Tibial nerve (tissue), 4 donors: ENCODE measurements around the gene SWSAP1. TPM values are rescaled to one million over a fixed set of nuclear protein-coding genes. Genes with fewer than 3 reads are reported as not detected.
A peak's percentile ranks its signal among the peaks of the same experiment; 100 is the strongest.
"Not testable (repeated sequence)": the region's sequence is repeated elsewhere in the genome, so short reads cannot be mapped to it uniquely, and the experiment has no call there.

Experiments
- DNase-seq, 2 donors: peaks; one replicate each; pipeline ENCODE4 v3.0.0-alpha.2; 2019; ENCODE audit warnings: low spot score in 2 of 2
- H3K27ac ChIP-seq, 4 donors: fragments of 200-600 bp; sonication (generic) in 3 of 4; one replicate each; pipeline ENCODE4 v1.5.1; 2017 to 2019; ENCODE audit warnings: mild to moderate bottlenecking in 1 of 4
- H3K27me3 ChIP-seq, 2 donors: fragments of 200-600 bp; sonication (generic) in 1 of 2; one replicate each; pipeline versions ENCODE4 v1.5.1 to v1.6.0; 2017 to 2019
- H3K36me3 ChIP-seq, 3 donors: fragments of 200-600 bp; sonication (generic); one replicate each; pipeline ENCODE4 v1.5.1; 2018 to 2019
- H3K4me1 ChIP-seq, 4 donors: fragments of 200-600 bp; sonication (generic) in 3 of 4; one replicate each; pipeline ENCODE4 v1.5.1; 2017 to 2019
- H3K4me3 ChIP-seq, 4 donors: fragments of 200-600 bp; sonication (generic) in 3 of 4; one replicate each; pipeline ENCODE4 v1.5.1; 2017 to 2019; ENCODE audit warnings: mild to moderate bottlenecking in 1 of 4, moderate library complexity in 1 of 4
- H3K9me3 ChIP-seq, 4 donors: fragments of 200-600 bp; sonication (generic) in 3 of 4; one replicate each; pipeline ENCODE4 v1.5.1; 2017 to 2019
- CTCF ChIP-seq, 5 experiments: fragments of 200-600 bp in 3 of 5; fragments of 450-650 bp in 2 of 5; sonication (generic) in 3 of 5; IDR thresholded peaks; one replicate each; pipeline ENCODE4 v1.5.1; 2016 to 2019; ENCODE audit warnings: antibody characterized with exemption in 5 of 5, mild to moderate bottlenecking in 3 of 5, moderate library complexity in 2 of 5
- EP300 ChIP-seq, 2 donors: sonication (generic); formaldehyde crosslinking; IDR thresholded peaks; one replicate each; pipeline ENCODE4 v1.6.1; 2017; ENCODE audit warnings: antibody characterized with exemption in 2 of 2, mild to moderate bottlenecking in 1 of 2
- POLR2A ChIP-seq, 2 donors: fragments of 450-650 bp; IDR thresholded peaks; one replicate each; pipeline ENCODE4 v1.6.1; 2017; ENCODE audit warnings: antibody characterized with exemption in 2 of 2, mild to moderate bottlenecking in 2 of 2, moderate library complexity in 2 of 2
- WGBS, 2 donors: methylation state at CpG; one replicate each; pipeline ENCODE4 v1.1.5; 2018; 5-methylcytosine and 5-hydroxymethylcytosine counted together
- total RNA-seq, 4 donors: library from RNA; depleted of rRNA; stranded (reverse); fragments of >200 nt; gene quantifications; one replicate each; pipeline ENCODE4 v1.1.0, GENCODE V29; 2016

Gene SWSAP1
- total RNA-seq, 4 donors from 2014 or later, result 2.3 to 5.7 (median 2.8) TPM

DNA sequence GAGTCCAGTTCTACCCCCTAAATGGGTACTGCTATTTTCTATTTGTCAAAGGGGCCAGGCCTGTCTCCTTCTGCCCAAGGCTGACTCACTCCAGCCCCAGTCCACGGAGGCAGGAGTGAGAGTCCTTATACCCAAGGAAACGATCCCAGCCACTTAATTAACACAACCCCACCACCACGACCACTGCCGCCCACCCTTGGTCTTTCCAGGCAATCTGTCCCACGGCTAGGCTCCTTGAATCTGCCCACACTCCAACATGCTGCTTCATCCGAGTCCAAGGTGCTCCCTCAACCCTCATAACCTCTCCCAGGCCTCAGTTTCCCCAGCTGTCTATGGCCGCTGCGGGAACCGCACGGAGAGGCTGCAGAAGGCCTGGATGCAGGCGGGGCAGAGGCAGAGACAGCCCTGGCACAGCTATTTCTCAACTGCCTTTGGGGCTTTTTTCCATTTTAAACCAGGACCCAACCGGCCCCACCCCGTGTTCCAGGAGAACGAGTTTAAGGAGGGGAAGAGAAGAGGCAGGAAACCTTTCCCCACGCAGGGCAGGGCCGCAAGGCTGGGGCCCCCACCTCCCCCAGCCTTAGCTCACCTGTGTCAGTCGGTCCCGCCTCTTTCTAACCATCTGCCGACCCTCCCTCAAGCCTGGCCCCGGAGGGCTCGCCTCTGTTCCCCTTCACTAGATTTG, 35.8 kb upstream of the SWSAP1 start:
- peaks cover 0 to 54% (median 4%) of the 10 kb centered on the region in 3 donors for H3K36me3 ChIP-seq
- DNase-seq, result no peak

DNA sequence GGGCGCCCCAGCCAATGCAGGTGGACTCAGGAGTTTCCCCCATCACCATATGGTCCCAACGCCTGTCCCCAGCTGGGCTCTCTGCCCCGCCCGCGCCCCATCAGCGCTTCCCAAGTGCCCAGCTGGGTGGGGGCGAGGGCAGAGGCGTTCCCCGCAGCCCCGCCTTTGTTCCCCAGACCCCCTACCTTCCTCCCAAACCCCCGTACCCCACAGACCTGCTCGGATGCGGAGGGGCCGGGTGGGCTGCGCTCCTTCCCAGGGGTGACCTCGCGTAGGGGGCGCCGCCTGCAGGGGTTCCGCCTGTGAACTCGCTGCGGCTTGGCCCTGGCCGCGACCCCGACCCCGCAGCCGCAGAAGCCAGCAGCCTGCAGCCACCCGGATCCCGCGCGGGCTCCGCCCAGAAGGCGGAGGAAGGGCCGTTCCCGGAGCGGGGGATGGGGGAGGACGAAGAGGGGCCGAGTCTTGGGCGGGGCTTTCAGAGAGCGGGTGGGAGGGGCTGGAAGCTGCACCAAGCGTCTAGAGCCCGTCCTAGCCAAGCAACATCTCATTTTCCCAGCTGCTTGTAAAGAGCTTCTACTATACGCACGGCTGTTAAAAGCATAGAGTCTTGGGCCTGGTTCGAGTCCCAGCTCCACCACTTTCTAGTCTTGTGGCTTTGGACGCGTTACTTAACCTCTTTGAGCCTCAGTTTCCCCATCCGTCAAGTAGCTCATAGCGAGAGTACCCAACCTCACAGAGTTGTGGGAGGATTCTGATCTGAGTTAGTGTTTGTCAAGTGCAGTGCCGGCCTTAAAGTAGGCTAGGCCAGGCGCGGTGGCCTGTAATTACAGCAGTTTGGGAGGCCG, 35.0 kb upstream of the SWSAP1 start, which contains the start of gene RAB3D:
Gene RAB3D (minus strand): TSS at position 404 of the 845 bp plus-strand sequence. CDS start 2,258 bp downstream, outside the sequence.
- H3K27ac ChIP-seq, result peak within 1 kb of the TSS; percentile 49 to 92 (median 88)
- H3K27me3 ChIP-seq, result no peaks in the 10 kb centered on the region
- peak; percentile 85 to 90 for DNase-seq
- 6 to 7% methylated on average over 30 to 50 of the region's 53 CpGs for WGBS, 2 donors
- peaks cover 0 to 40% (median 15%) of the 10 kb centered on the region in 4 donors for H3K4me1 ChIP-seq
- H3K36me3 ChIP-seq, result peaks cover 0 to 47% (median 4%) of the 10 kb centered on the region in 3 donors
- no peaks in the 10 kb centered on the region for H3K9me3 ChIP-seq
- H3K4me3 ChIP-seq, result peak within 1 kb of the TSS; percentile 57 to 84 (median 82)
- TF ChIP-seq CTCF (IDR thresholded peaks at IDR 0.05), result no peak
- peak; percentile 27 to 71 for TF ChIP-seq POLR2A (IDR thresholded peaks at IDR 0.05)
- TF ChIP-seq EP300 (IDR thresholded peaks at IDR 0.05), result peak; percentile 39 to 81

More for the DNA sequence above, 35.8 kb upstream of the SWSAP1 start:
- H3K4me3 ChIP-seq, result peak overlapping the region; percentile 57 to 84 (median 82)
- H3K4me1 ChIP-seq, result peaks cover 0 to 32% (median 8%) of the 10 kb centered on the region in 4 donors
- TF ChIP-seq POLR2A (IDR thresholded peaks at IDR 0.05) (no peak), CTCF (IDR thresholded peaks at IDR 0.05) (no peak), EP300 (IDR thresholded peaks at IDR 0.05) (no peak)
- 28 to 31% methylated on average over 20 to 21 of the region's 21 CpGs for WGBS, 2 donors
- no peaks in the 10 kb centered on the region for H3K9me3 ChIP-seq
- H3K27ac ChIP-seq, result peak overlapping the region; percentile 49 to 92 (median 88)
- H3K27me3 ChIP-seq, result no peaks in the 10 kb centered on the region

DNA sequence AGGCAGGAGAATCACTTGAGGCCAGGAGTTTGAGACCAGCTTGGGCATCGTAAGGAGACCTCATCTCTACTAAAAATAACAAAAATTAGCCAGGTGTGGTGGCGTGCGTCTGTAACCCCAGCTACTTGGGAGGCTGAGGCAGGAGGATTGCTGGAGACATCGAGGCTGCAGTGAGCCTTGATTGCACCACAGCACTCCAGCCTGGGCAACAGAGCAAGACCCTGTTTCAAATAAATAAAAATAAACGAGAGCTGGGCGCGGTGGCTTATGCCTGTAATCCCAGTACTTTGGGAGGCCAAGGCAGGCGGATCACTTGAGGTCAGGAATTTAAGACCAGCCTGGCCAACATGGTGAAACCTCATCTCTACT, 34.4 kb upstream of the SWSAP1 start:
- Histone ChIP-seq H3K27ac (peak overlapping the region in 3 of 4 donors; percentile 86 to 92 (median 90)), H3K4me3 (peak overlapping the region; percentile 57 to 84 (median 82)), H3K4me1 (peaks cover 0 to 46% (median 21%) of the 10 kb centered on the region in 4 donors), H3K36me3 (peaks cover 0 to 41% (median 1%) of the 10 kb centered on the region in 3 donors)
- not testable (repeated sequence) for H3K9me3 ChIP-seq, H3K27me3 ChIP-seq, DNase-seq
- WGBS, 2 donors, result 86 to 89% methylated on average over 8 of the region's 8 CpGs

DNA sequence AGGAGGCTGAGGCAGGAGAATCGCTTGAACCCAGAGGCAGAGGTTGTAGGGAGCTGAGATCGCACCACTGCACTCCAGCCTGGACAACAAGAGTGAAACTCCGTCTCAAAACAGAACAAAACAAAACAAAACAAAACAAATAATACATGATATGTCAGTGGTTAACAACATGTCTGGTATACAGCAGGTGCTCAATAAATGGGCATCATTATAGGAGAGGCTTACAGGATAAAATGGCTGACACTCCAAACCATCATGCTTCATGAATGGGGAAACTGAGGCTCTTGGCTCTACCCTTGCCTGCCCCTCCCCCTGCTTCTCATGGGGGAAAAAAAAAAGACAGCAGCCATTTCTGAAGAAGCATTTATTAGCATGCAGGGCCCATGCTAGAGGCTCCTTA, 32.0 kb upstream of the SWSAP1 start:
- H3K4me1 ChIP-seq, result peaks cover 0 to 60% (median 30%) of the 10 kb centered on the region in 4 donors
- H3K4me3 ChIP-seq, result no peak overlapping the region
- DNase-seq, result no peak
- H3K27me3 ChIP-seq, result no peaks in the 10 kb centered on the region
- no peaks in the 10 kb centered on the region for H3K9me3 ChIP-seq
- no peak for TF ChIP-seq EP300 (IDR thresholded peaks at IDR 0.05)
- no peak for TF ChIP-seq POLR2A (IDR thresholded peaks at IDR 0.05)
- no peak for TF ChIP-seq CTCF (IDR thresholded peaks at IDR 0.05)
- H3K36me3 ChIP-seq, result peaks cover 0 to 17% (median 0%) of the 10 kb centered on the region in 3 donors
- WGBS, 2 donors, result 84 to 87% methylated on average over 3 of the region's 3 CpGs
- no peak overlapping the region for H3K27ac ChIP-seq

DNA sequence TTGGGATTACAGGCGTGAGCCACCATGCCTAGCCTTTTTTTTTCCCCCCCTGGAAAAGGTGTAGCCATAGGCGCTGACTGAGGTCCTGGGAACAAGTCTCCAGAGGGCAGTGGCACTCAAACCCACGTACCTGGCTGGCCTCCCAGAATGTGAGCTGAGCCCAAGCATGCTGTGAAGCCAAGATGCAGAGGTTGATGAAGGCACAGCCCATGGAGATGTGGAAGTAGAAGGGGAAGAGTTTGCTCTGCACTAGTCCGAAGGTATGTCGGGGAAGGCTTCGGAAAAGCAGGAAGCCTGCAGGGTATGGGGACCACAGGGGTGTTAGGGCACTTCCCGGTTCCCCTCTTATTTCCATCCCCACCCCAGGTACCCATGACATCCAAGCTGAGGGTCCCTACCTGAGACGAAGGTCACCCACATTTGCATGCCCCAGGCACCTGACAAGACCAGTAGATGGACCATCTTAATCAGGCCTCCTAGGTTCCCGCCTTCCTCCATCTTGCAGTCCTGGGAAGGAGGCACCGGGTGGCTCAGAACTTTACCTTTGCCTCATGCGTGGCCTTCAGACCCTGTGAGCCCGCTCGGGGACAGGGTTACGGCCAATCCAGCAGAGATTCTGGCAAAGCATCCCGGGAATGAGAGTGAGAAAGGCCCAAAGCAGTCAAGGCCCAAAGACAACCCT, 29.2 kb upstream of the SWSAP1 start:
- H3K4me3 ChIP-seq, result peak overlapping the region; percentile 50 to 79 (median 62)
- 43 to 57% methylated on average over 13 to 15 of the region's 15 CpGs for WGBS, 2 donors
- peaks cover 0 to 35% (median 23%) of the 10 kb centered on the region in 4 donors for H3K4me1 ChIP-seq
- no peak for DNase-seq
- H3K27ac ChIP-seq, result peak overlapping the region; percentile 81 to 96 (median 86)
- TF ChIP-seq CTCF (IDR thresholded peaks at IDR 0.05) (no peak), POLR2A (IDR thresholded peaks at IDR 0.05) (no peak), EP300 (IDR thresholded peaks at IDR 0.05) (no peak)
- H3K36me3 ChIP-seq, result peaks cover 0 to 32% (median 0%) of the 10 kb centered on the region in 3 donors
- no peaks in the 10 kb centered on the region for H3K27me3 ChIP-seq
- peaks cover 0 to 11% (median 0%) of the 10 kb centered on the region in 4 donors for H3K9me3 ChIP-seq
